ENCODE data around the gene PRDM15. TPM values are rescaled to one million over a fixed set of nuclear protein-coding genes. Genes with fewer than 3 reads are reported as not detected.

PRDM15 gene
- total RNA-seq, 1 donor from 2014 or later, result 16.2 TPM

DNA sequence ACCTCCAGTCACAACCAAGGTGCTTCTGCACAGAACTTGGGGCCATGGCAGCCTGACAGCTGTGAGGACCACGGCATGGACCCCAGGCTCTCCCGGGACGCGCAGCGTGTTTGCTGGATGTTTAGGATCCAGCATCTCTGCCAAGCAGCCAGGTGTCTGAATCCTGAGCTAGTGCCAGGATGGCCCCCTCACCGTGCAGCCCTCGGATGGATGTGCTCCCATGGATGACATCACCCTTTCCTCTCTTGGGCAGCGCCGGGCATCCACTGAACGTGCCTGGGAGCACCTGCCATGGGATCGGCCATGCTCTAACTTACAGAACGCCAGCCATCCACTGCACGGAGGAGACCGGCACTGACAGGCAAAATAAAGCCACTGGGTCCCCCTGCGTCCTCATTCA lies 53.9 kb downstream of the PRDM15 start:
- H3K27ac Mint-ChIP-seq, result no peak overlapping the region
- H3K9me3 Mint-ChIP-seq (ENCODE audit: low read depth), result no peaks in the 10 kb centered on the region
- no peak overlapping the region for H3K4me3 Mint-ChIP-seq (ENCODE audit: low read depth)
- DNase-seq (ENCODE audit: low spot score, unreplicated experiment), result no peak
- no peaks in the 10 kb centered on the region for H3K36me3 Mint-ChIP-seq (ENCODE audit: insufficient read depth)
- TF ChIP-seq, protein P1, sequence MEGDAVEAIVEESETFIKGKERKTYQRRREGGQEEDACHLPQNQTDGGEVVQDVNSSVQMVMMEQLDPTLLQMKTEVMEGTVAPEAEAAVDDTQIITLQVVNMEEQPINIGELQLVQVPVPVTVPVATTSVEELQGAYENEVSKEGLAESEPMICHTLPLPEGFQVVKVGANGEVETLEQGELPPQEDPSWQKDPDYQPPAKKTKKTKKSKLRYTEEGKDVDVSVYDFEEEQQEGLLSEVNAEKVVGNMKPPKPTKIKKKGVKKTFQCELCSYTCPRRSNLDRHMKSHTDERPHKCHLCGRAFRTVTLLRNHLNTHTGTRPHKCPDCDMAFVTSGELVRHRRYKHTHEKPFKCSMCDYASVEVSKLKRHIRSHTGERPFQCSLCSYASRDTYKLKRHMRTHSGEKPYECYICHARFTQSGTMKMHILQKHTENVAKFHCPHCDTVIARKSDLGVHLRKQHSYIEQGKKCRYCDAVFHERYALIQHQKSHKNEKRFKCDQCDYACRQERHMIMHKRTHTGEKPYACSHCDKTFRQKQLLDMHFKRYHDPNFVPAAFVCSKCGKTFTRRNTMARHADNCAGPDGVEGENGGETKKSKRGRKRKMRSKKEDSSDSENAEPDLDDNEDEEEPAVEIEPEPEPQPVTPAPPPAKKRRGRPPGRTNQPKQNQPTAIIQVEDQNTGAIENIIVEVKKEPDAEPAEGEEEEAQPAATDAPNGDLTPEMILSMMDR (IDR thresholded peaks at IDR 0.05; ENCODE audit: unreplicated experiment), result no peak
- H3K4me1 Mint-ChIP-seq (ENCODE audit: low read depth), result no peaks in the 10 kb centered on the region
- H3K27me3 Mint-ChIP-seq, result no peaks in the 10 kb centered on the region

DNA sequence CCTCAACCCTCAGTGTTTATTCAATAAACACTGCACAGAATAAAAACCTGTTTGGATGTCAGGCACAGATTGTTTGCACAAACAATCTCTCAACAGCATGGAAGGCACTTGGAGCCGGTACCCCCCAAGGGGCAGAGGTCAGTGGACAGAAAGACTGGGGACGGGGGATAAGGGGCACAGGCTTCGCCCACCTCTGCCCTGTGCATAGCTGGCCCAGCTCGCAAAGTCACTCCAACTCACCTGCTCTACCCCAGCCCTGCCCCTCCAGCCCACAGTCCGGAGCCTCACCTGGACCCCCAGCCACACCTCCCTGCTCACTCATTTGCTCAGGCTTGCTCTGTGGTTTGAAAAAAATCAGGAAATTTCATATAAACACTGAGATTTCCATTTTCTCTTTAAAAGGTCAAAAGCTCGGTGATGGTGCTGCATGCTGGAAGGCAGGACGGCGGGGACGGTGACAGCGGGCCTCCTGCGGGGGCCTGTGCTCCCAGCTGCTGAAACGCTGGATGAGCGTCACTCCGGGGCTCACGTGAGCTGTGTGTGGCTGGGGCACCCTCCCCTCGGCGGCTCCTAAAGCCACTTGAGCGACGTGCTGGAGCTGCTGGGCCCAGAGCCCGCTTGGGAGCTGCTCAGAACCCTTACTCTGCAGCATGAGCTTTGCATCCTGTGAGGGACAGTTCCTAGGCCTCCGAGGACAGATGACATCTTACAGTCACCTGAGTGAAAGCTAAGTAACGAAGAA lies 54.5 kb downstream of the PRDM15 start:
- no peaks in the 10 kb centered on the region for H3K27me3 Mint-ChIP-seq
- H3K4me3 Mint-ChIP-seq (ENCODE audit: low read depth), result no peak overlapping the region
- no peak for DNase-seq (ENCODE audit: low spot score, unreplicated experiment)
- H3K27ac Mint-ChIP-seq, result no peak overlapping the region
- no peaks in the 10 kb centered on the region for H3K36me3 Mint-ChIP-seq (ENCODE audit: insufficient read depth)
- no peaks in the 10 kb centered on the region for H3K4me1 Mint-ChIP-seq (ENCODE audit: low read depth)
- TF ChIP-seq, protein P1 (IDR thresholded peaks at IDR 0.05; ENCODE audit: unreplicated experiment), result no peak
- H3K9me3 Mint-ChIP-seq (ENCODE audit: low read depth), result no peaks in the 10 kb centered on the region

DNA sequence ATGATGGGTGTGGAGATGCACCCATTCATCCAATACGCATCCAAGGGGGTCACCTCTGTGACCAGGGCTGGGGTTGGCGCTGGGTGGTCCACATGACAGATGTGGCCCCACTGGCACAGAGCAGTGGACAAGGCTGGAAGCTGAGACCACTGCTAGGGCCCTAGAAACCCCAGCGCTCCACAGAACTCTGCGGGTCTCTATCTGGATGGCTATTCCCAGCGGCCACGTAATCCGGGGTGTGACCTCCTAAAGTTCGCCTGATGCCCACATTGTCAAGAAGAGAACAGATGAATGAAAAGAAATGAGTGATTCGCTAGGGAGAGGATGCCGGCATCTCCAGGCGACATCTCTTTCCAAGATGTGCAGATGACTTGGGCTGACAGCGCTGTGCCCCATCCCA lies 55.2 kb downstream of the PRDM15 start:
- H3K4me1 Mint-ChIP-seq (ENCODE audit: low read depth), result no peaks in the 10 kb centered on the region
- no peak for DNase-seq (ENCODE audit: low spot score, unreplicated experiment)
- no peaks in the 10 kb centered on the region for H3K9me3 Mint-ChIP-seq (ENCODE audit: low read depth)
- no peaks in the 10 kb centered on the region for H3K36me3 Mint-ChIP-seq (ENCODE audit: insufficient read depth)
- H3K27me3 Mint-ChIP-seq, result no peaks in the 10 kb centered on the region
- no peak overlapping the region for H3K4me3 Mint-ChIP-seq (ENCODE audit: low read depth)
- H3K27ac Mint-ChIP-seq, result no peak overlapping the region
- TF ChIP-seq, protein P1 (IDR thresholded peaks at IDR 0.05; ENCODE audit: unreplicated experiment), result no peak

DNA sequence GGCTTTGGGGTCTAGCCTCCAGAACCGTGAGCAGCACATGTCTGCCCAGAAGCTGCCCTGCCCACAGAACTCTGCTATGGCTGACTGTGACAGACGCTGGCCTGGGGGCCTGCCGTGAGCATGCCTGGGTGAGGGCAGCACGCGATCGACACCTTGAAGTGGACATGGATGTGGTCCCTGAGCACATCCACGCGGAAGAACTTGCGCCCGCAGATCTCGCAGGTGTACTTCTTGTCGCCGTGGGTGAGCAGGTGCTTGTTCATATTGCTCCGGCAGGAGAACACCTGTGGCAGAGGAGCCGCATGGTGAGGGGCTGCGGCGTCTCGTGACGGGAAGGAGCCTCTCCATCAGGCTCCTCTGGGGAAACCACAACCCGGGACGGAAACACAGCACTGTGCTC lies 56.0 kb downstream of the PRDM15 start:
- Mint-ChIP-seq H3K36me3 (ENCODE audit: insufficient read depth) (no peaks in the 10 kb centered on the region), H3K4me3 (ENCODE audit: low read depth) (no peak overlapping the region), H3K9me3 (ENCODE audit: low read depth) (no peaks in the 10 kb centered on the region), H3K27me3 (no peaks in the 10 kb centered on the region), H3K4me1 (ENCODE audit: low read depth) (no peaks in the 10 kb centered on the region), H3K27ac (no peak overlapping the region)
- TF ChIP-seq, protein P1 (IDR thresholded peaks at IDR 0.05; ENCODE audit: unreplicated experiment), result no peak
- no peak for DNase-seq (ENCODE audit: low spot score, unreplicated experiment)

DNA sequence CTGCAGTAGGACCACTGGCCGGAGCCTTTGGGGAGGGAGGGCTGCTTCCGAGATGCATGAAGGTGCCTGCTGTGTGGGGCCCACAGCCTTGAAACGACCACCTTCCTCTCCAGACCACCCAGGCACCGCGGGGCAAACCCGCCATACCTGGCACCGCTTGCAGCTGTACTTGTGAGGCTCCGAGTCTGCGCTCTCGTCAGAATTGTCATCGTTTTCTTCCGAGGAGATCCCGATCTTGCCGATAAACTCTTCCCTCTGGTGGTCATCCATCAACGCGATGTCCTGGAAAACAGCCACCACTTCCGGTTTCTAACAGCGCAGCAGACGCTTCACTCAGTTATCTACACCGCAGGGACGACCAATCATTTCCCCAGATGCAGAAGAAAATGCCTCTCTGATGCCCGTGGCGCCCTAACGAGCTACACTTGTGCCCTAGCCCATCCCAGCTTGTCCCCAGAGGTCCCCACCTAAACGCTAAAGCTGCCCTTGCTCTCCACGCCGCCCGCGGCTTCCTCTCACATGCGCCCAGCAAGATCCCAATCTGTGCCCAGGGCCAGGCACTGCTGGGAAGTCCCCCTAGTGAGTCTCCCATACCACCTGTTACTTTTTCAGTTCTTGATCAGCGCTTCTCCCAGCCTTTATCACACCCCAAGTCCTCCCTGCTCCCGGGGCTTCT lies 57.2 kb downstream of the PRDM15 start:
- peaks cover 1% of the 10 kb centered on the region for H3K4me1 Mint-ChIP-seq (ENCODE audit: low read depth)
- no peak overlapping the region for H3K27ac Mint-ChIP-seq
- H3K4me3 Mint-ChIP-seq (ENCODE audit: low read depth), result no peak overlapping the region
- TF ChIP-seq, protein P1 (IDR thresholded peaks at IDR 0.05; ENCODE audit: unreplicated experiment), result no peak
- no peaks in the 10 kb centered on the region for H3K27me3 Mint-ChIP-seq
- no peak for DNase-seq (ENCODE audit: low spot score, unreplicated experiment)
- H3K9me3 Mint-ChIP-seq (ENCODE audit: low read depth), result no peaks in the 10 kb centered on the region
- no peaks in the 10 kb centered on the region for H3K36me3 Mint-ChIP-seq (ENCODE audit: insufficient read depth)

All from progenitor cell of endocrine pancreas (in vitro differentiated cells).